Measurements from ENCODE around the gene SERPINI2. TPM values are rescaled to one million over a fixed set of nuclear protein-coding genes. Genes with fewer than 3 reads are reported as not detected.

Gene SERPINI2
- total and polyA plus RNA-seq, 2 of the 8 experiments (the other 6 are each of a cell fraction or from before 2014, with no cell fraction given) = 0.26 TPM; not detected in 1

GRCh38 chr3:167473863-167474262, at the start of gene SERPINI2 (continued):
- TF ChIP-seq, protein P1, sequence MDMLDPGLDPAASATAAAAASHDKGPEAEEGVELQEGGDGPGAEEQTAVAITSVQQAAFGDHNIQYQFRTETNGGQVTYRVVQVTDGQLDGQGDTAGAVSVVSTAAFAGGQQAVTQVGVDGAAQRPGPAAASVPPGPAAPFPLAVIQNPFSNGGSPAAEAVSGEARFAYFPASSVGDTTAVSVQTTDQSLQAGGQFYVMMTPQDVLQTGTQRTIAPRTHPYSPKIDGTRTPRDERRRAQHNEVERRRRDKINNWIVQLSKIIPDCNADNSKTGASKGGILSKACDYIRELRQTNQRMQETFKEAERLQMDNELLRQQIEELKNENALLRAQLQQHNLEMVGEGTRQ (IDR thresholded peaks at IDR 0.05; ENCODE audit: low read length) = no peak
- no peak for TF ChIP-seq SP2 (IDR thresholded peaks at IDR 0.05; ENCODE audit: low read length)

Measured in H1 (cell line).